Tibial nerve (tissue), 3 donors: ENCODE measurements around the gene IL18R1.

Experiments
- POLR2A ChIP-seq, 2 donors: fragments of 450-650 bp; IDR thresholded peaks; one replicate each; pipeline ENCODE4 v1.6.1; 2017; ENCODE audit warnings: antibody characterized with exemption in 2 of 2, mild to moderate bottlenecking in 2 of 2, moderate library complexity in 2 of 2
- TF ChIP-seq, protein P1 (sequence below), 5 experiments: fragments of 200-600 bp in 3 of 5; fragments of 450-650 bp in 2 of 5; sonication (generic) in 3 of 5; IDR thresholded peaks; one replicate each; pipeline ENCODE4 v1.5.1; 2016 to 2019; ENCODE audit warnings: antibody characterized with exemption in 5 of 5, mild to moderate bottlenecking in 3 of 5, moderate library complexity in 2 of 5

DNA sequence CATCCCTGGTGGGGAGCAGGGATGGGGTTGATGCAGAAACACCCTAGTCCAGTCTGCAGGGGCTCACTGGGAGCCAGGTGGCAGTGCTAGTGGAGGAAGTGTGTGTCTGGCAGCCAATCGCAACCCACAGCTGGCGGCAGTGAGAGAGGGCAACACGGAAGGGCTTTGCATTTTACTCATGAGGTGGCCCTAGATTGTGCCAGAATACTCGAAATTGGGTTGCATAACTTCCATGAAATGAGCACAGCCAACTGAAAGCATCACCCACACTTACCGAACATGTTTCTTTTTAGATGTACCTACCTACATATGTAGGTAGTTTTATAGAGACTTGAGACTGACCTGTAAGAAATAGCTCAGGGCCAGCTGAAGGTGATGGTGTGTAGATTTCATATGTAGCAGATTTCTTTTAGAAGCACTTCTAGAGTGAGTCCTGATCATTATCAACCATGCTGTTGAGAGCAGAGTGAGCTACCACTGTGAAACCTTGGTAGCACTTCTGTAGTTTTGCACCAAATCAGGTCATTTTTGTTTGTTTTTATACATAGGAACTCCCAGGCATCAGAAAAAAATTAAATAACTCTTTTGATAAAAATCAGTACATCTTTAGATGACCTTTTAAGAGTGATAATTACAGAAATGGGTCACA lies 13.0 kb downstream of the IL18R1 start:
- TF ChIP-seq, protein P1, sequence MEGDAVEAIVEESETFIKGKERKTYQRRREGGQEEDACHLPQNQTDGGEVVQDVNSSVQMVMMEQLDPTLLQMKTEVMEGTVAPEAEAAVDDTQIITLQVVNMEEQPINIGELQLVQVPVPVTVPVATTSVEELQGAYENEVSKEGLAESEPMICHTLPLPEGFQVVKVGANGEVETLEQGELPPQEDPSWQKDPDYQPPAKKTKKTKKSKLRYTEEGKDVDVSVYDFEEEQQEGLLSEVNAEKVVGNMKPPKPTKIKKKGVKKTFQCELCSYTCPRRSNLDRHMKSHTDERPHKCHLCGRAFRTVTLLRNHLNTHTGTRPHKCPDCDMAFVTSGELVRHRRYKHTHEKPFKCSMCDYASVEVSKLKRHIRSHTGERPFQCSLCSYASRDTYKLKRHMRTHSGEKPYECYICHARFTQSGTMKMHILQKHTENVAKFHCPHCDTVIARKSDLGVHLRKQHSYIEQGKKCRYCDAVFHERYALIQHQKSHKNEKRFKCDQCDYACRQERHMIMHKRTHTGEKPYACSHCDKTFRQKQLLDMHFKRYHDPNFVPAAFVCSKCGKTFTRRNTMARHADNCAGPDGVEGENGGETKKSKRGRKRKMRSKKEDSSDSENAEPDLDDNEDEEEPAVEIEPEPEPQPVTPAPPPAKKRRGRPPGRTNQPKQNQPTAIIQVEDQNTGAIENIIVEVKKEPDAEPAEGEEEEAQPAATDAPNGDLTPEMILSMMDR (IDR thresholded peaks at IDR 0.05), result no peak
- no peak for TF ChIP-seq POLR2A (IDR thresholded peaks at IDR 0.05)
